ENCODE measurements around the gene MAP4K4.

MAP4K4 gene

GRCh38 chr2:101752716-101753616 lies 55.5 kb downstream of the MAP4K4 start:
- peaks cover 80% of the 10 kb centered on the region for H3K79me2 ChIP-seq (ENCODE audit: insufficient read depth, low read length)
- peaks cover 72% of the 10 kb centered on the region for H4K20me1 ChIP-seq (ENCODE audit: insufficient read depth, low read length, poor library complexity, severe bottlenecking)
- no peaks in the 10 kb centered on the region for H3K36me3 ChIP-seq (ENCODE audit: insufficient read depth, low read length)
- no peaks in the 10 kb centered on the region for H3F3A ChIP-seq (ENCODE audit: low read depth)
- H3K9me3 ChIP-seq (ENCODE audit: insufficient read depth, low read depth, low read length), result no peaks in the 10 kb centered on the region
- H2AFZ ChIP-seq (ENCODE audit: low read length), result no peak overlapping the region
- no peak overlapping the region for H3K9ac ChIP-seq (ENCODE audit: low read depth, low read length, poor library complexity, severe bottlenecking)
- TF ChIP-seq CTCF (conservative IDR thresholded peaks at IDR 0.05; ENCODE audit: low read length) (no peak), EZH2phosphoT487 (IDR thresholded peaks at IDR 0.05; ENCODE audit: borderline replicate concordance) (no peak)
- H3K4me3 ChIP-seq (ENCODE audit: low read length, poor library complexity, severe bottlenecking), result no peak overlapping the region
- no peak overlapping the region for H3K4me2 ChIP-seq (ENCODE audit: low read depth, low read length, poor library complexity, severe bottlenecking)
- H3K27me3 ChIP-seq (ENCODE audit: insufficient read depth, low read length, poor library complexity, severe bottlenecking), result no peaks in the 10 kb centered on the region
- H3K9me2 ChIP-seq (replicated peaks; ENCODE audit: low read depth, low read length), result no peaks in the 10 kb centered on the region
- peaks cover 3% of the 10 kb centered on the region for H3K4me1 ChIP-seq (ENCODE audit: insufficient read depth, low read length, poor library complexity, severe bottlenecking)

- no peaks in the 10 kb centered on the region for H3K9me2 ChIP-seq (replicated peaks; ENCODE audit: low read depth, low read length)
- no peak overlapping the region for H2AFZ ChIP-seq (ENCODE audit: low read length)
- no peaks in the 10 kb centered on the region for H3K36me3 ChIP-seq (ENCODE audit: insufficient read depth, low read length)
- H4K20me1 ChIP-seq (ENCODE audit: insufficient read depth, low read length, poor library complexity, severe bottlenecking), result peaks cover 74% of the 10 kb centered on the region
- peaks cover 83% of the 10 kb centered on the region for H3K79me2 ChIP-seq (ENCODE audit: insufficient read depth, low read length)
- no peak overlapping the region for H3K9ac ChIP-seq (ENCODE audit: low read depth, low read length, poor library complexity, severe bottlenecking)
- H3K9me3 ChIP-seq (ENCODE audit: insufficient read depth, low read depth, low read length), result no peaks in the 10 kb centered on the region
- peaks cover 7% of the 10 kb centered on the region for H3K4me1 ChIP-seq (ENCODE audit: insufficient read depth, low read length, poor library complexity, severe bottlenecking)
- no peaks in the 10 kb centered on the region for H3K27me3 ChIP-seq (ENCODE audit: insufficient read depth, low read length, poor library complexity, severe bottlenecking)
- no peak overlapping the region for H3K4me3 ChIP-seq (ENCODE audit: low read length, poor library complexity, severe bottlenecking)
- TF ChIP-seq CTCF (conservative IDR thresholded peaks at IDR 0.05; ENCODE audit: low read length) (no peak), EZH2phosphoT487 (IDR thresholded peaks at IDR 0.05; ENCODE audit: borderline replicate concordance) (no peak)
- H3F3A ChIP-seq (ENCODE audit: low read depth), result no peaks in the 10 kb centered on the region
- no peak overlapping the region for H3K4me2 ChIP-seq (ENCODE audit: low read depth, low read length, poor library complexity, severe bottlenecking)
These were observed 56.4 kb downstream of the MAP4K4 start for GRCh38 chr2:101753720-101754490.

GRCh38 chr2:101754618-101755017 lies 57.1 kb downstream of the MAP4K4 start:
- H4K20me1 ChIP-seq (ENCODE audit: insufficient read depth, low read length, poor library complexity, severe bottlenecking), result peaks cover 74% of the 10 kb centered on the region
- TF ChIP-seq EZH2phosphoT487 (IDR thresholded peaks at IDR 0.05; ENCODE audit: borderline replicate concordance) (no peak), CTCF (conservative IDR thresholded peaks at IDR 0.05; ENCODE audit: low read length) (no peak)
- no peak overlapping the region for H3K9ac ChIP-seq (ENCODE audit: low read depth, low read length, poor library complexity, severe bottlenecking)
- H3K4me1 ChIP-seq (ENCODE audit: insufficient read depth, low read length, poor library complexity, severe bottlenecking), result peaks cover 7% of the 10 kb centered on the region
- H3K27me3 ChIP-seq (ENCODE audit: insufficient read depth, low read length, poor library complexity, severe bottlenecking), result no peaks in the 10 kb centered on the region
- H3K4me2 ChIP-seq (ENCODE audit: low read depth, low read length, poor library complexity, severe bottlenecking), result no peak overlapping the region
- H3K9me3 ChIP-seq (ENCODE audit: insufficient read depth, low read depth, low read length), result no peaks in the 10 kb centered on the region
- peaks cover 87% of the 10 kb centered on the region for H3K79me2 ChIP-seq (ENCODE audit: insufficient read depth, low read length)
- H3K9me2 ChIP-seq (replicated peaks; ENCODE audit: low read depth, low read length), result no peaks in the 10 kb centered on the region
- no peaks in the 10 kb centered on the region for H3F3A ChIP-seq (ENCODE audit: low read depth)
- no peaks in the 10 kb centered on the region for H3K36me3 ChIP-seq (ENCODE audit: insufficient read depth, low read length)
- H3K4me3 ChIP-seq (ENCODE audit: low read length, poor library complexity, severe bottlenecking), result no peak overlapping the region
- H2AFZ ChIP-seq (ENCODE audit: low read length), result no peak overlapping the region
